ENCODE measurements around the gene WDR18.
"Not testable (repeated sequence)": the region's sequence is repeated elsewhere in the genome, so short reads cannot be mapped to it uniquely, and the experiment has no call there.

WDR18 gene

DNA sequence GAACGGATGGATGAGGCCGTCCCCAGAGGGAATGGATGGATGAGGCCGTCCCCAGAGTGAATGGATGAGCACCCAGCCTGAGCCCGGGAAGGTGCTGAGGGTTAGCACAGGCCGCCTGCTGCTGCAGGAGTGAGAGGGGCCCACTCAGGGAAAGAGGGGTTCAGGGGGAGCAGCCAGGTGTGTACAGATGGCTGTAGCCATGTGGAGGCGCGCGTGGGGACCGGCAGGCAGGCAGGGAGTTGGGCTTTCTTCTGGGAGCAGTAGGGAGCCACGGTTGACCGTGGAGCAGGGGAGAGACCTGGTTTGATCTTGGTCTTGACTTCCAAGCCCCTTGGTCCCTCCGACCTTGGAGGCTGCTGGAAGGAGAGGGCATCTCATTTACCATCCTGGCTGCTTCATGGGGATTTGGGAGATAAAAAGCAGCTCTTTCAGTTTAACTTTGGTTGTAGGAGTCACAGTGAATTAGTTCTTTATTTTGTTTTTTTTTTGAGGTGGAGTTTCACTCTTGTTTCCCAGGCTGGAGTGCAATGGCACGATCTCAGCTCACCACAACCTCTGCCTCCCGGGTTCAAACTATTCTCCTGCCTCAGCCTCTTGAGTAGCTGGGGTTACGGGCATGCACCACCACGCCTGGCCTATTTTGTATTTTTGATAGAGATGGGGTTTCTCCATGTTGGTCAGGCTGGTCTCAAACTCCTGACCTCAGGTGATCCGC lies 33.6 kb upstream of the WDR18 start:
- DNase-seq (ENCODE audit: low read depth in 2 of 2), result no peak

DNA sequence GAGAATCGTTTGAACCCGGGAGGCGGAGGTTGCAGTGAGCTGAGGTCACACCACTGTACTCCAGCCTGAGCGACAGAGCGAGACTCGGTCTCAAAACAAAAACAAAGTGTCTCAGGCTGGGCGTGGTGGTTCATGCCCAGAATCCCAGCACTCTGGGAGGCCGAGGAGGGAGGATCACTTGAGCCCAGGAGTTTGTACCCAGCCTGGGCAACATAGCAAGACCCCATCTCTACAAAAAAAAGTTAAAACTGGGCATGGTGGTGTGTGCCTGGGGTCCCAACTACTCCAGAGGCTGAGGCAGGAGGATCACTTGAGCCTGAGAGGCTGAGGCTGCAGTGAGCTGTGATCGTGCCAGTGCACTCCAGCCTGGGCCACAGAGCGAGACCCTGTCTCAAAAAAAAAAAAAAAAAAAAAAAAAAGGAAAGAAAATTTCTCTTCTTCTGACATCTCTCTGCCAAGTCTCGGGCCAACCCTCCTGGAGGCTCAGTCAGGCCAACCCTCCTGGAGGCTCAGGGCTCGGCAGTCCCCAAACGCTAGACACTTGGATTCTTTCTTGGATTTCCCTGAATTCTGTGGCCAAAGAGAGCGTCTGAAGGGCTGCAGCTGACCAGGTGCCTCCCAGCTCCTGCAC lies 32.0 kb upstream of the WDR18 start:
- DNase-seq (ENCODE audit: low read depth in 2 of 2), result no peak

DNA sequence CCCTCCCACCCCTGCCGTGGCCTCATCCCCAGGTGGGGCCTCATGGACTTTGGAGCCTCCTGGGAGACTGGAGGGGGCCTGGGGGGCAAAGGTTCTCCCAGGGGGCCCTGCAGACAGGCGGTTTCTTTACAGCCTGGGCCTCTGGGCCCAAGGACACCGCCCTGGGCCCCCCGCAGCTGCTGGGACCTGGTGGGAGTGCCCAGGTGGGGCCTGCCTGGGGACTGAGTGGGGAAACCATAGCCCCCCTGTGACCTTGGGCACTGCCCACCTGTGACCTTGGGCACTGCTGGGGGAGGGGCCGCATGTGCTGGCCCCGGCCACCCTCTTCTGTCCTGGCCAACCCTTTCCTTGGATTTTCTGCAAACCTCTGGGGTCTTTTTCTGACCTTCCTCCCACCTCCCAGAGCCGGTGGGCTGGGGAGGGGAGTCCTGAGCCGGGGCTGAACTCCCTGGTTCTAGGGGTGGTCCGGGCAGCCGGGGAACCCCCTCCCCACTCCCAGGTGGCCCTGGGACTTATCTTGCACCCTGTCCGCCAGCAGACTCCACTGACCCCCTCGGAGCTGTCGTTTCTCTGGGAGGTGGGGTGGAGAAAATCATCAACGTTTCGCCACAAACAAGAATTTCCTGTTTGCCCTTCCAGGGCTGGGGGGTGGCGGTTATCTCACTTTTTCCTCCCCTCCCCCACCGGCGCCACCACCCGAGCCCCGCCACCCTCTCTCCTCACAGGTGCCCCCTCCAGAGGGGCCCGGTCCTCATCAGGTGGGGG lies 31.3 kb upstream of the WDR18 start:
- DNase-seq (ENCODE audit: low read depth in 2 of 2), result no peak

DNA sequence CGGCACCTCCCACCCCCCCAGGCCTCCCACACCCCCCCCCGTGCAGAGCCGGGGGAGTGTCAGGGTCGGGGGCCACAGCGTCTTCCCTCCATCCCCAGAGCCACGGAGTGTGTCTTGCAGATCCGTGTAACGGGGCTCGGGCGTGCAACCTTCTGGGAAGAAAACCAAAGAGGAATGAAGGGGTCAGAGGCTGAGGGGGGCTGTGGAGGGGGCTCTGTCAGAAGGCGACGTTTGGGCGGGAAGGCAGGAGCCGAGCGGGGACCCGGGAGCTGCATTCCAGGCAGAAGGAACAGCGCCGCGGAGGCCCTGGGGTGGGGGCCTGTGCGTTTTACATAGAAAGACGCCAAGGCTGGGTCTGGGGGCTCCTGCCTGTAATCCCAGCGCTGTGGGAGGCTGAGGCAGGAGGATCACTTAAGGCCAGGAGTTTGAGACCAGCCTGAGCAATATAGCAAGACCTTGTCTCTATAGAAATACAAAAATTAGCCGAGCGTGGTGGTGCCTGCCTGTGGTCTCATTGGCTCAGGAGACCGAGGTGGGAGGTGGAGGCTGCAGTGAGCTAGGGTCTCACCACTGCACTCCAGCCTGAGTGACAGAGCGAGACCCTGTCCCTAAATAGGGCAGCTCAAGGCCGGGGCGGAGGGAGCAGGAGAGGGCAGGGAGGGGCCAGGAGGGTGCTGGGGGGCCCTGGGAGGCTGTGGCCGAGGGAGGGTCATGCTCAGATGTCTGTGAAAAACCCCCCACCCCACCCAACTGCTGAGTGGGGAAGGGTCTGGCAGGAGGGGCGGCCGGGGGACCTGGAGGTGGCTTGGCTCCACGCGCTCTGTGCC lies 30.5 kb upstream of the WDR18 start:
- DNase-seq (ENCODE audit: low read depth in 2 of 2), result no peak

DNA sequence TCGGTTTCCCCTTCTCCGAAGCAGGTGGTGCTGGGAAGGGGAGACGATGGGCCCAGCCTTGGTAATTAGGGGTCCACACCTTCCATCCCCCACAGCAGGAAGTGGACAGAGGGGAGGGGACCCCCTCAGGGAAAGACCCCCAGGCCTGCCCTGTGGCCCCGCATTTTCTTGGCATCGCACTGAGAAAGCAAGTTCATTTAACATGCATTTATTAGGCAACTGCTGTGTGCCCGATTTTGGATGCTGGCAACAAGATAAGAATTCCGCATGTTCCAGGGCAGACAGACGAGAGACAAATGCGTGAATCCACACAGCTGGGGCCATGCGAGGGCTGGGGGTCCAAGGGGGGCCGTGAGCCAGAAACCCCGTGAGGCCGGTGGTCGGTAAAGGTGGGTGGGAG lies 29.9 kb upstream of the WDR18 start:
- no peak for DNase-seq (ENCODE audit: low read depth in 2 of 2)

DNA sequence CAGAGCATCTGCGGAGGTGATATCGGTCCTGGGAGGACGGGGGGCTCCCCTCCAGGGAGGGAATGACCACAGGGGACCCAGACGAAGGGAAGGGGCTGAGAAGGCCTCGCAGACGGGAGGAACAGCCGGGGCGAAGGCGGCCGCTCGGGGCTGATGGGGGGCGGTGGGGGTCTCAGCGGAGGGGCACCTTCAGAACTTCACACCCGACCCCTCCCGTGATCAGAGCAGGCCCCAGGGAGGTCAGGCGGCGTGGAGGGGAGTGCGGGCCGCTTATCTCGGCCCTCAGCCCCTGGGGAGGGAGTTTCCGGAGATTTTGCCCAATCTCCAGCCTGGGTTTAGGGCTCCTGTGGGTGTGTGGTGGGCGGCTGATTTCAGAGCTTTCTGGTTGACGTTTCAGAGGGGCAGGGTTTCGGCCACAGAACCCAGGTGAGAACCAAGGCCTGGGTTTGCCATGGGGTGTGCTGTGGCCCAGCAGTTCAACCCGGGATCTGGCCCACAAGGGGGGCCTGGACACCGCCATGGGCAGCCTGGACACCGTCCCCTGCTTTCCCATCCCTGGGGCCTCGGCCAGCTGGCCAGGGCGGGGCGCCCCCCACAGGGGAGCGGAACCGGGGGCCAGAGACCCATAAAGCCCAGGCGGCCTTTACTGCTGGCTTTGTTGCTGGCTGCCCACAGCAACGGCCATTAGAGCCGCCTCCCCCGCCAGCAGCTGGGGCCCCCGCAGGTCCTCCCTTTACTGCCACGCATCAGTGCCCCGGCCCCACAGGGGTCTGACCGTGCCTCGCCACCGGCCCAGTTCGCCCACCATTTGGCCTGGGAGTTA lies 29.3 kb upstream of the WDR18 start:
- DNase-seq (ENCODE audit: low read depth in 2 of 2), result no peak

DNA sequence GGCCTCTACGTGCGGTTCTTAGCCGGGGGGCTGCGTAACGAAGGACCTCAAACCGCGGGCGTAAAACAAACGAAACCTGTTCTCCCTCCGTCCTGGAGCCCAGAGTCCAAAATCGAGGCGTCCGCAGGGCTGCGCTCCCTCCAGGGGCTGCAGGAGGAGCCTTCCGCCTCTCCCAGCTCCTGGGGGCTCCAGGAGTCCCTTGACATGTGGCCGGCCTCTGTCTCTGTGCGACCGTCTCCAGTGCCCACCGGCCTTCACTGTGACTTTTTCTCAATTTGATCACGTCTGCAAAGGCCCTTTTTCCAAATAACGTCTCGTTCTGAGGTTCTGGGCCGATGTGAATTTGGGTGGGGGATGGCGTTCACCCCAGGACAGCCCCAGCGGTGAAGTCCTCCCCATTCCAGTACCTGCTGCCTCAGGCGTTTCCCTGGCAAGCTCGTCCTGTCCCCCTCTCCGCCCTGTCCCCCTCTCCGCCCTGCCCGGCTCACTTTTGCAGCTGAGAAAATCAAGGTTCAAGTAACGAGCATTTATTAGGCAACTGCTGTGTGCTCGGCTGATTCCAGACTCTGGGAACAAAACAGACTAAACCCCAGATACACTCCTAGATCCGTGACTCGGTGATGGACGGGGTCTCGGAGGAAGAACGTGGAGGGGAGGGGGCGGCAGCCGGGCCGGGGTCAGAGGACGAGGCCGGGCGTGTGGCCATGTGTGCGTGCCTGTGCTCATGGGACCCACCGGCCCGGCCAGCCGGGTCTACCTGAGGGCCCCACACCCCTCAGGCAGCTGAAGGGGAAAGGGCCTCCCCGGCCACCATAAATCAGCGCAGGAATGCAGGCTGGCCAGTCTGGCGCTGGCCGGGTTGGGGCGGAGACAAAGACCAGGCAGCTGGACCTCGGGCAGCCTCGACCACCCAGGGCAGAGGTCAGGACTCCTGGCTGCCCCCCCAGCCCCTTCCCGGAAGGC lies 28.1 kb upstream of the WDR18 start:
- no peak for DNase-seq (ENCODE audit: low read depth in 2 of 2)

DNA sequence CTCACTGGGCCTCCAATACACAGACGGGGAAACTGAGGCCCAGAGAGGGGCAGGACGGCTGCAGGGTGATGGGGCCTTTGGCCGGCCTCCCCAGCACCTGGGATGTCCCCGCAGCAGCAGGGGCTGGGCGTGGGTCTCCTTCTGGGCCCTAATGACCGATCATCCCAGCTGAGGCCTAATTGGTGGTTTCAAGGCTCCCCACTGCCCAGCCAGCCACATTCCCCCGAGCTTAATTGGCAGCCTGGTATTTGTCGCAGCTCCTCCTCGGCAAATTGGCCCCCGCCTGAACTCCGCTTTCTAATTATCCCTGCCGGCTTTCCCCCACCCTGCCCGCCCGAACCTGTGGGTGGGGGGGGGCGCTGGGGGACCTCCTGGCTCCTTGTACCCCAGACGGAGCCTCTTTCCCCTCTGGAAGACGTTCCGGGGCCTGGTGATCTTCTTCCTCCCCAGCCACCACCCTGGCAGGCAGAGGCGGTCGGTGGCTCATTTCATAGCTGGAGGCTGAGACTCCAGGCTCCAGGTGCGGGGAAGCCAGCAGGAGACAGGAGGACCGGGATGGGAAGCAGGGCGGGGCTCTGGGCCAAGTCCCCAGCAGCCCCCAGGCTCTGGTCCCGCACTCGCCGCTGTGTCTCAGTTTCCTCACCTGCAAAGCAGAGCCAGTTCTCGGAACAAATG lies 27.2 kb upstream of the WDR18 start:
- no peak for DNase-seq (ENCODE audit: low read depth in 2 of 2)

DNA sequence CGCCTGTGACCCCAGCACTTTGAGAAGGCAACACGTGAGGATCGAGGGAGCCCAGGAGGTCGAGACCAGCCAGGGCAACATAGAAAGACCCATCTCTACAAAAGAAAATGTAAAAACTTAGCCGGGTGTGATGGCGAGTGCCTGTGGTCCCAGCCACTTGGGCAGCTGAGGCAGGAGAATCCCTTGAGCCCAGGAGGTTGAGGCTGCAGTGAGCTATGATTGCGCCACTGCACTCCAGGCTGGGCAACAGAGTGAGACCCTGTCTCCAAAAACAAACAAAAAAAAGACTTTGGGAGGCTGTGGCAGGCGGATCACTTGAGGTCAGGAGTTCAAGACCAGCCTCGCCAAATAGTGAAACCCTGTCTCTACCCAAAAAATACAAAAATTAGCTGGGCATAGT lies 26.6 kb upstream of the WDR18 start:
- not testable (repeated sequence) for DNase-seq (ENCODE audit: low read depth in 2 of 2)

DNA sequence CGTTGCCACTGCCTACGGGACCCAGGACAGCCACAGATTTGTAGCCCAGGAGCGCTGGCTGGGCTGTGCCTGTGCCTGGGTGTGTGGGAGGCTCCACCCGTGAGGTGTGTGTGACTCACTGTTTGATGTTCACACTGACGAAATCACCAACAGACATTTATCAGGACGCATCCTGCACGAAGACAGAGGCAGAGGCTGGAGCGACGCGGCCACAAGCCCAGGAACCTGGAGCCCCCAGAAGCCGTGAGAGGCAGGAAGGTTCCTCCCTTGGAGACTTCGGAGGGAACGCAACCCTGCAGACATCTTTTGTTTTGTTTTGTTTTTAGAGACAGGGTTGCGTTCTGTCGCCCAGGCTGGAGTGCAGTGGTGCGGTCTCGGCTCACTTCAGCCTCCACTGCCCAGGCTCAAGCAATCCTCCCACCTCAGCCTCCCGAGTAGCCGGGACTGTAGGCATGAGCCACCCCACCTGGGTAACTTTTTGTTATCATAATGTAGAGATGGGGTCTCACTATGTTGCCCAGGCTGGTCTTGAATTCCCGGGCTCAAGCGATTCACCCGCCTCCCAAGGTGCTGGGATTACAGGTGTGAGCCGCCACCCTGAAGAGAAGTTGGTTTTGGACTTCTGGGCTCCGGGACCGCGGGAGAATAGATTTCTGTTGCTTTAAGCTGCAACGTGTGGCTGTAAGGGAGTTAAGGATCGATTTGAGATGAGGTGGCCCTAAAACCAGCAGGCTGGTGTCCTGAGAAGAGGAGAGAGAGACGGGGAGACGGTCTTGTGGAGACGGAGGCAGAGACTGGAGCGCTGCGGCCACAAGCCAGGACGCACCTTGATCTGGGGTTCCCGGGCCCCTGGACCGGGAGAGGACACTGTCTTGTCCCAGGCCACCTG lies 24.9 kb upstream of the WDR18 start:
- DNase-seq (ENCODE audit: low read depth in 2 of 2), result peak in 1 of 2 donors; percentile 10

DNA sequence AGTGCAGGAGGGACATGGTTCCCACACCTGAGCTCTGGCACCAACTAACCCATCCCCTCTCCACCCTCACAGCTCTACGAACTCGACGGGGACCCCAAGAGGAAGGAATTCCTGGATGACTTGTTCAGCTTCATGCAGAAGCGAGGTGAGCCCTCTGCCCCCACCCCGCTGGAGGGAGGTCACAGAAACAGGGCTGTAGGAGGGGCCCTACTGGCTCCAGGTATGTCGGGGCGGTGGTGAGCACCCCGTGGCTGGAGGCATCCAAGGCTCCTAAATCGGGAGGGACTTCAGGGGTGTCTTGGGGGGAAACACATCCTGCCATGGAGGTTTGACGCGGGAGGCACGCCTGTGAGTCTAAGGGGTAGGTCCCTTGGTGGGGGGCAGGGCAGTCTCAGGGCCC lies 24.1 kb upstream of the WDR18 start:
- no peak for DNase-seq (ENCODE audit: low read depth in 2 of 2)

DNA sequence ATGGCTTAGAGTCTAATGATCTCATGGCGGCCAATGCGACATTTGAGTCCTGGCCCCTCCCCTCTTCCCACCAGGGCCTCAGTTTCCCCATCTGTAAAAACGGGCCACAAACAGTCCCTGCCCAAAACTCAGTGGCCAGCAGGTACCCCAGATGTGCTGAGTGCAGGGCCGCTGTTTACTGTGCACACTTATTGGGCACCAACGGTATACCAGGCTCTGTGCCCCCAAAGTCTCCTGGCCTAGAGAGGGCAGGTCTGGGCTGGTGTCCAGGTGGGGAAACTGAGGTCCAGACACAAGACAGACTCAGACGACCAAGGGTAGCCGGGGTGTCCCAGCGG lies 23.6 kb upstream of the WDR18 start:
- no peak for DNase-seq (ENCODE audit: low read depth in 2 of 2)

DNA sequence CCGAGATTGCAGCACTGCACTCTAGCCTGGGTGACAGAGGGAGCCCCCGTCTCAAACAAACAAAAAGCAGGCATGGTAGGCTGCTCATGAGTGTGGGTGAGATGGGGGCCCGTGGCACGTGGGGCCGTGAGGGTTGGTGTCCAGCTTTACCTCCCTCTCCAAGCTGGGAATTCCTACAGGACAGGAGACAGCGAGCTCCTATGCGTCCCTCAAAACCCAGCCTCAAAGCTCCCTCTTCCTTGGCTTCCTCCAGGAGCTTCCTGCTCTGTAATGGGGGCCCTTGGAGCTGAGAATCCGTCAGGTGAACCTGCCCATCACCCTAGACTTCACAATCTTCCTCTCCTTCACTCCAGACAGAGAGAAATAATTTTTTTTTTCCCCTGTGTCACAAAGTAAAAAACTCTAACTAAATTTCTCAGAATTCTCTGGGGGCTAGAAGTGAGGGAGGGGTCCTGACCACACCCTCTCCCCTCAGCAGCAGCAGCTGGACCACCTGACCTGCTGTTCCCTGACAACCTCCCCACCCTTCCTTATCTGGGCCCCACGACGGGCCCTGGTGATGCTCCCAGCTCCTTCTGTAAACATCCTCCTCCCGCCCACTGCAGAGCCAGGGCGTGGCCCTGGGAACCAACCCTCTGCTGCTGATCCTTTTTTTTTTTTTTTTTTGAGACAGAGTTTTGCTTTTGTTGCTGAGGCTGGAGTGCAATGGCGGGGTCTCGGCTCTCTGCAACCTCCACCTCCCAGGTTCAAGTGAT lies 22.1 kb upstream of the WDR18 start:
- no peak for DNase-seq (ENCODE audit: low read depth in 2 of 2)

DNA sequence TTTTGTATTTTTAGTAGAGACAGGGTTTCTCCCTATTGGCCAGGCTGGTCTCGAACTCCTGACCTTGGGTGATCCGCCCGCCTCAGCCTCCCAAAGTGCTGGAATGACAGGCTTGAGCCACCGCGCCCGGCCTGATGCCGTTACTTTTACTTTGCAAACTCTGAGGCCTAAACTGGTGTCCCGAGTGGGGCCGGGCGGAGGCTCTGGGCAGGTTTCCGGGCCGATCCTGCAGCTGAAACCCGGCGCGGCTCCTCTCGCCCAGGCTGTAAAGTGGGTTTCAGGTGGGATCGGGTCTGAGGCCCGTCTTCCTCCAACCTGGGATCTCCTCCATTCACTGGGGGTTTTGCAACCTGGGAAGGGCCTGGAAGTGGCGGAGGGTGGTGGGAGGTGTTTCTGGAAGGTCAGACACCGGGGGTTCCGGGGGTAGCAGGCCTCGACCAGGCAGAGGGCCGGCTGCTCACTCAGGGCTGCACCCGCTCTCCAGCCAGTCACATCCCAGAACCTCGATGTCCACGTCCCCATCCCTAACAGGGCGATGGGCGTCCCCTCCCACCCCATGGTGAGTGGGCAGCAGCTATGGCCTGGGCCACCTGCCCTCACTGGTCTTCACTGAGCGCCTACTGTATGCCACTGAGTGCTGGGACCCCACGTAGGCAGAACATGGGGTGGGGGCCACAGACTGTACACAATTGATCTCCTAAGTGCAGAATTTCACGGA lies 21.3 kb upstream of the WDR18 start:
- DNase-seq (ENCODE audit: low read depth in 2 of 2), result no peak

DNA sequence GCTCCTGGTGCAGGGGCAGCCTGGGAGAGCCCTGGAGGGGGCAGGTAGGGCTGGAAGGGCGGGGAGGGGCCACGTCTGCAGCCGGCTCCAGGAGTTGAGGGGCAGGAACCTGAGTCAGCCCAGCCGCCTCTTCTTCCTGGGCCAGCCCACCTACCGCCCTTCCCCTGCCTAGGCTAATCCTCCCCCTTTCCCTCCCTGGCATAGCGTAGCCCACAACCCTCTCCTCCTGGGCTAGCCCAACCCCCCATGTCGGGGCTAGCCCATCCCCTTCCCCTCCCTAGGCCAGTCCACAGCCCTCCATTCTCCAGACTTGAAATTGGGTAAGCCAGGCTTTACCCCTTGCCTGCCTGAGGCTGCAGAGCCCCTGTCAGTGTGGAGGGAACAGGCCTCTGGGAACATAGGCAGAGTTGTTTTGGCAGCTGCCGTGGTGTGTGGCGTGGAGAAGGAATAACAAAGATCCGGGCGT lies 20.6 kb upstream of the WDR18 start:
- no peak for DNase-seq (ENCODE audit: low read depth in 2 of 2)

DNA sequence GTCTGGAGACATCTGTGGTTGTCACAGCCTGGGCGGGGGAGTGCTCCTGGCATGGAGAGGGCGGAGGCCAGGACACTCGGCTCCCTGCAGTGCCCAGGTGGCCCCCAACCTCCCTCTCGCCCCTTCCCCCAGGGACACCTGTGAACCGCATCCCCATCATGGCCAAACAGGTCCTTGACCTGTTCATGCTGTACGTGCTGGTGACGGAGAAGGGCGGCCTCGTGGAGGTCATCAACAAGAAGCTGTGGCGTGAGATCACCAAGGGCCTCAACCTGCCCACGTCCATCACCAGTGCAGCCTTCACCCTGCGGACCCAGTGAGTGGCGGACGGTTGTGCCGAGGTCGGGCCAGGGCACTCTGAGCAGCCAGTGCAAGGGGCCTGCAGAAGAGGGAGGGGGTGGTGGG lies 20.0 kb upstream of the WDR18 start:
- no peak for DNase-seq (ENCODE audit: low read depth in 2 of 2)

All from stimulated activated CD8-positive, alpha-beta memory T cell treated with anti-CD3 and anti-CD28 coated beads, Interleukin-15, amount 100 ng/mL, for 4 hours (primary cell).